HepG2 (cell line): ENCODE measurements around the gene SLC28A1. TPM values are rescaled to one million over a fixed set of nuclear protein-coding genes. Genes with fewer than 3 reads are reported as not detected.

Experiments used
- CENPX ChIP-seq: sonication (generic); formaldehyde crosslinking; IDR thresholded peaks from 2 replicates; pipeline ENCODE4 v1.9.0; 2021; ENCODE audit warnings: mild to moderate bottlenecking, missing genetic modification reagents, moderate library complexity
- EP300 ChIP-seq, 3 experiments: sonication (generic) in 1 of 3; formaldehyde crosslinking in 1 of 3; IDR thresholded peaks; 2 replicates each; pipeline versions ENCODE4 v1.5.1 to v1.6.1; 2011 to 2020; ENCODE audit warnings: low read depth in 2 of 3, low read length in 2 of 3, borderline replicate concordance in 1 of 3, improper control_type of control experiment in 1 of 3, mild to moderate bottlenecking in 1 of 3, missing genetic modification reagents in 1 of 3, moderate library complexity in 1 of 3
- ETV5 ChIP-seq: IDR thresholded peaks from 2 replicates; pipeline ENCODE4 v1.6.1; 2018; ENCODE audit warnings: missing biosample characterization, missing genetic modification reagents, inconsistent platforms, borderline replicate concordance
- HCFC1 ChIP-seq: fragments of 150-350 bp; IDR thresholded peaks from 2 replicates; pipeline ENCODE4 v1.6.1; 2014; ENCODE audit warnings: low read depth, low read length
- HMGXB4 ChIP-seq, 2 experiments: sonication (generic) in 1 of 2; formaldehyde crosslinking in 1 of 2; IDR thresholded peaks; 2 replicates each; pipeline versions ENCODE4 v1.4.0 to v1.6.1; 2018 to 2020; ENCODE audit warnings: missing genetic modification reagents in 2 of 2, borderline replicate concordance in 1 of 2, low read depth in 1 of 2, mild to moderate bottlenecking in 1 of 2, missing biosample characterization in 1 of 2
- HNRNPK ChIP-seq: fragments of 200-400 bp; formaldehyde crosslinking; IDR thresholded peaks from 2 replicates; pipeline ENCODE4 v1.6.1; 2018; ENCODE audit warnings: low read length, low read depth, moderate library complexity, mild to moderate bottlenecking; ENCODE audit not compliant: poor library complexity, severe bottlenecking
- HOXD1 ChIP-seq: sonication (generic); formaldehyde crosslinking; IDR thresholded peaks from 2 replicates; pipeline ENCODE4 v1.5.0; 2020; ENCODE audit warnings: missing genetic modification reagents
- KDM2A ChIP-seq: sonication (generic); formaldehyde crosslinking; IDR thresholded peaks from 2 replicates; pipeline ENCODE4 v1.4.0; 2020; ENCODE audit warnings: low read depth, missing genetic modification reagents, borderline replicate concordance
- PRDM15 ChIP-seq: sonication (generic); formaldehyde crosslinking; IDR thresholded peaks from 2 replicates; pipeline ENCODE4 v1.4.0; 2020; ENCODE audit warnings: missing genetic modification reagents
- PREB ChIP-seq: sonication (generic); formaldehyde crosslinking; IDR thresholded peaks from 2 replicates; pipeline ENCODE4 v1.4.0; 2020; ENCODE audit warnings: missing genetic modification reagents
- SIX4 ChIP-seq: sonication (generic); formaldehyde crosslinking; IDR thresholded peaks from 2 replicates; pipeline ENCODE4 v1.4.0; 2020; ENCODE audit warnings: missing genetic modification reagents
- TEAD3 ChIP-seq: optimal IDR thresholded peaks from 2 replicates; pipeline ENCODE3; 2016; ENCODE audit warnings: borderline replicate concordance
- ZFY ChIP-seq: sonication (generic); formaldehyde crosslinking; IDR thresholded peaks from 2 replicates; pipeline ENCODE4 v1.4.0; 2020; ENCODE audit warnings: missing genetic modification reagents
- ZMYM3 ChIP-seq: sonication (generic); formaldehyde crosslinking; IDR thresholded peaks from 2 replicates; pipeline ENCODE4 v1.5.1; 2020; ENCODE audit warnings: mild to moderate bottlenecking, missing genetic modification reagents
- ZNF343 ChIP-seq: sonication (generic); formaldehyde crosslinking; IDR thresholded peaks from 2 replicates; pipeline ENCODE4 v1.4.0; 2020; ENCODE audit warnings: mild to moderate bottlenecking, missing genetic modification reagents
- ZNF503 ChIP-seq: sonication (generic); formaldehyde crosslinking; IDR thresholded peaks from 2 replicates; pipeline ENCODE4 v1.4.0; 2020; ENCODE audit warnings: missing genetic modification reagents
- ZNF510 ChIP-seq: sonication (generic); formaldehyde crosslinking; IDR thresholded peaks from 2 replicates; pipeline ENCODE4 v1.4.0; 2020; ENCODE audit warnings: low read depth, mild to moderate bottlenecking, missing genetic modification reagents
- ZNF580 ChIP-seq: IDR thresholded peaks from 2 replicates; pipeline ENCODE4 v1.6.1; 2016; ENCODE audit warnings: low read depth, borderline replicate concordance
- ZNF607 ChIP-seq: sonication (generic); formaldehyde crosslinking; IDR thresholded peaks from 2 replicates; pipeline ENCODE4 v1.5.1; 2020; ENCODE audit warnings: missing genetic modification reagents, mild to moderate bottlenecking, borderline replicate concordance
- polyA plus RNA-seq, 8 experiments: library from polyadenylated mRNA; depleted of rRNA in 3 of 8; stranded (reverse) in 7 of 8; unstranded in 1 of 8; fragments of >200 nt; fragmentation: Illumina TruSeq in 4 of 8; extraction: Trizol in 4 of 8; gene quantifications; 2 replicates each; pipeline versions ENCODE4 v1.2.1 to v1.2.3, GENCODE V29; 2011 to 2016; ENCODE audit warnings: low read depth in 4 of 8, missing spikeins in 1 of 8, mixed read lengths in 1 of 8; ENCODE audit not compliant: insufficient read depth in 1 of 8
- total RNA-seq, 5 experiments: library from RNA; depleted of rRNA; stranded (reverse); fragments of >200 nt; fragmentation: Illumina TruSeq; extraction: Trizol; gene quantifications; 2 replicates each; pipeline ENCODE4 v1.2.3, GENCODE V29; 2016; ENCODE audit warnings: low read depth in 1 of 5

Gene SLC28A1
- total and polyA plus RNA-seq, 2 of the 13 experiments (the other 11 are each of a cell fraction or from before 2014, with no cell fraction given) = 0.31 to 5.8 TPM

GRCh38 chr15:84911879-84912660, 27.6 kb downstream of the SLC28A1 start (continued):
- TF ChIP-seq ZNF580 (CRISPR knock-in tag) = peak; percentile 15; the same call in 1 of the 2 replicates
- peak; percentile 43; the same call in 1 of the 2 replicates for TF ChIP-seq ZFY (CRISPR knock-in tag)
- TF ChIP-seq TEAD3 = peak; percentile 83
- TF ChIP-seq ETV5 (CRISPR knock-in tag) = peak; percentile 21; the same call in 1 of the 2 replicates
- TF ChIP-seq ZNF607 (CRISPR knock-in tag) = no peak
- TF ChIP-seq PREB = no peak
- peak in 1 of 2 experiments; percentile 77; a peak in 1 of 4 replicates for TF ChIP-seq EP300 (IDR thresholded peaks at IDR 0.05; ENCODE audit: low read depth in 2 of 2, low read length in 2 of 2)
- no peak for TF ChIP-seq EP300 (CRISPR knock-in tag; IDR thresholded peaks at IDR 0.05; ENCODE audit: borderline replicate concordance)
- TF ChIP-seq SIX4 (CRISPR knock-in tag) = no peak
- TF ChIP-seq HNRNPK = no peak
- 0 out of 2 replicates have a peak, but pooled peaks have one; percentile 22 for TF ChIP-seq KDM2A (CRISPR knock-in tag)
- TF ChIP-seq HOXD1 (CRISPR knock-in tag) = peak; percentile 38; the same call in 1 of the 2 replicates
- TF ChIP-seq ZNF503 (CRISPR knock-in tag) = peak; percentile 43; the same call in 1 of the 2 replicates
- peak; percentile 17; the same call in 1 of the 2 replicates for TF ChIP-seq ZMYM3 (CRISPR knock-in tag)
- peak in 1 of 2 experiments; percentile 43; a peak in 1 of 4 replicates for TF ChIP-seq HMGXB4 (CRISPR knock-in tag; IDR thresholded peaks at IDR 0.05; ENCODE audit: borderline replicate concordance in 1 of 2, low read depth in 1 of 2)
- TF ChIP-seq PRDM15 (CRISPR knock-in tag) = peak; percentile 50; the same call in 1 of the 2 replicates
- TF ChIP-seq ZNF343 (CRISPR knock-in tag) = no peak
- no peak for TF ChIP-seq CENPX
- no peak for TF ChIP-seq HCFC1
- no peak for TF ChIP-seq ZNF510
